ENCODE data around the gene SAMD11. TPM values are rescaled to one million over a fixed set of nuclear protein-coding genes. Genes with fewer than 3 reads are reported as not detected.

Gene SAMD11
- total RNA-seq, 1 donor from 2014 or later = 33.9 TPM

DNA sequence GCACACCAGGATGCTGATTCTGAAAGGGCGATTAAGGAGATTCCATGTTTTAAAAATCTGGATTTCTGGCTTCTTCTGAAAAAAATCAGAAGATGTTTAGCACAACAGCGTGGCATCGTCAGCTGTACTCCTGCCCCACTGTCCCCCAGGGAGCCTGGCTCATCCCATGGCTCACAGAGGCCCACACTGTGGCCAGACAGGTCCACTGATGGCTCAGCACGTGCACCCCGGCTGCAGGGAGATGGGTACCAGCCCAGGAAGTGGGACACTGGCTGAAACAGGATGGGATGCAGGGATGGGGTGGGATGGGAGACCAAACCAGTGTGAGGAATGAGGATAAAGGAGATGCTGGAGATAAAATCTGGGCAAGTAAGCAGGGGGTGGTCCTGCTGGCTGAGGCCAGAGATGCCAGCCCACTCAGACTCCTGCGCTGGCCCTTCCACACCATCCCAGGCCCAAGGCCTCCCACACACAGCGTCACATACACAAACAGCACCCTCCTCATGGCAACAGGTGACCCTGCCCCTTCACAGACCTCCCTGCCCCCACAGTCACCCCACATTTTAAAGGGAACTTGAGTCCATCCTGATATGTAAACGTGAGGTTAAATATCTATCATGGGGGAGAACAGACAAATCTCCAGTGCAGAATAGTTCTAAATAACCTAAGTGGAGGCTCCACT is 23.9 kb upstream of the SAMD11 start:
- H3K4me1 ChIP-seq = peaks cover under 1% of the 10 kb centered on the region
- intact Hi-C loops (cut with DNase I) = no loop called here
- H3K9me3 ChIP-seq = no peaks in the 10 kb centered on the region
- TF ChIP-seq POLR2A (IDR thresholded peaks at IDR 0.05) (no peak), CTCF (IDR thresholded peaks at IDR 0.05) (no peak), POLR2AphosphoS5 (IDR thresholded peaks at IDR 0.05; ENCODE audit: insufficient read depth in 1 of 2, low read depth in 1 of 2) (no peak)
- H3K27me3 ChIP-seq = no peaks in the 10 kb centered on the region
- H3K4me3 ChIP-seq = no peak overlapping the region
- H3K36me3 ChIP-seq = no peaks in the 10 kb centered on the region
- DNase-seq (ENCODE audit: extremely low spot score in 2 of 2) = no peak
- no peak overlapping the region for H3K27ac ChIP-seq

DNA sequence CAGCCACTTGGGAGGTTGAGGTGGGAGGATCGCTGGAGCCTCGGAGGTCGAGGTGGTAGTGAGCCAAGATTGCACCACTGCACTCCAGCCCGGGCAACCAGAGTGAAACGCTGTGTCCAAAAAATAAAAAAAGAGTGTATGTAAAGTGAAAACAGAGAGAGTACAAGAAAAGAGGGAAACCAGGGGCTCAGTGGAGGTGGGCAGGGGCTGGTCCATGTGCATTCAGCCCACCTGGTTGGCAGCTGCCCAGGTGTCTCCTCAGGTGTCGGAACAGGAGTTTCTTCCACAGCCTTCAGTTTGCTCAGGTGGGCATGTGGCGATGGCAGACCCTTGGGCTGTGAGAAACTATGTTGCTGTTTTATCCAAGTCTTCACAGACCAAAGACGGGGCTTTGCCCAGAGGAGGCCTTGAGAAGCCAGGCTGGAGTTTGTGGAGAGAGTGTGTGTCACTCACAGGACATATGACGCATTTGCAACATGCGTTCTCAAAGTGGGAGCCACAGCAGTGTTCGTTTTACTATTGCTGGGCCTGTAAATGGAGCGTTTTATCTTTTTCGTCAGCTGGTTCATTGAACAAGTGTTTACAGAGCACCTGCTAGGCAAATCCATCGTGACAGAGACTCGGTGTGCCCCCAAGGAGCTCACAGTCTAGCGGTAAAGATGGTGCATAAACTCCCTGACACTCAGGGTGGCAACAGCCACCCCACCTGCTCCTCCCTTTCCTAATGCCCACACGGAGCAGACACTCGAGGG is 22.4 kb upstream of the SAMD11 start:
- TF ChIP-seq POLR2A (IDR thresholded peaks at IDR 0.05) = no peak
- no peak for TF ChIP-seq POLR2AphosphoS5 (IDR thresholded peaks at IDR 0.05; ENCODE audit: insufficient read depth in 1 of 2, low read depth in 1 of 2)
- no peak for TF ChIP-seq CTCF (IDR thresholded peaks at IDR 0.05)
- Histone ChIP-seq H3K27ac (no peak overlapping the region), H3K27me3 (no peaks in the 10 kb centered on the region), H3K36me3 (no peaks in the 10 kb centered on the region), H3K4me3 (no peak overlapping the region), H3K9me3 (no peaks in the 10 kb centered on the region), H3K4me1 (peaks cover 10% of the 10 kb centered on the region)
- DNase-seq (ENCODE audit: extremely low spot score in 2 of 2) = no peak
- intact Hi-C loops (cut with DNase I) = no loop called here

GRCh38 chr1:902802-903201 is 20.9 kb upstream of the SAMD11 start:
- H3K27me3 ChIP-seq = no peaks in the 10 kb centered on the region
- TF ChIP-seq POLR2AphosphoS5 (IDR thresholded peaks at IDR 0.05; ENCODE audit: insufficient read depth in 1 of 2, low read depth in 1 of 2) (no peak), CTCF (IDR thresholded peaks at IDR 0.05) (no peak), POLR2A (IDR thresholded peaks at IDR 0.05) (no peak)
- H3K27ac ChIP-seq = no peak overlapping the region
- no peak for DNase-seq (ENCODE audit: extremely low spot score in 2 of 2)
- H3K9me3 ChIP-seq = no peaks in the 10 kb centered on the region
- intact Hi-C loops (cut with DNase I) = no loop called here
- H3K4me3 ChIP-seq = no peak overlapping the region
- peaks cover 10% of the 10 kb centered on the region for H3K4me1 ChIP-seq
- no peaks in the 10 kb centered on the region for H3K36me3 ChIP-seq

- Histone ChIP-seq H3K4me3 (no peak overlapping the region), H3K9me3 (no peaks in the 10 kb centered on the region), H3K27ac (no peak overlapping the region), H3K36me3 (no peaks in the 10 kb centered on the region), H3K4me1 (peaks cover 10% of the 10 kb centered on the region), H3K27me3 (no peaks in the 10 kb centered on the region)
- intact Hi-C loops (cut with DNase I) = no loop called here
- no peak for TF ChIP-seq POLR2AphosphoS5 (IDR thresholded peaks at IDR 0.05; ENCODE audit: insufficient read depth in 1 of 2, low read depth in 1 of 2)
- no peak for TF ChIP-seq CTCF (IDR thresholded peaks at IDR 0.05)
- TF ChIP-seq POLR2A (IDR thresholded peaks at IDR 0.05) = no peak
- no peak for DNase-seq (ENCODE audit: extremely low spot score in 2 of 2)
These were observed 20.4 kb upstream of the SAMD11 start for GRCh38 chr1:903305-903704.
